Measurements from ENCODE around the gene KLF13.

GRCh38 chr15:31347981-31348803, 21.6 kb downstream of the KLF13 start:
- TF ChIP-seq, protein P1, sequence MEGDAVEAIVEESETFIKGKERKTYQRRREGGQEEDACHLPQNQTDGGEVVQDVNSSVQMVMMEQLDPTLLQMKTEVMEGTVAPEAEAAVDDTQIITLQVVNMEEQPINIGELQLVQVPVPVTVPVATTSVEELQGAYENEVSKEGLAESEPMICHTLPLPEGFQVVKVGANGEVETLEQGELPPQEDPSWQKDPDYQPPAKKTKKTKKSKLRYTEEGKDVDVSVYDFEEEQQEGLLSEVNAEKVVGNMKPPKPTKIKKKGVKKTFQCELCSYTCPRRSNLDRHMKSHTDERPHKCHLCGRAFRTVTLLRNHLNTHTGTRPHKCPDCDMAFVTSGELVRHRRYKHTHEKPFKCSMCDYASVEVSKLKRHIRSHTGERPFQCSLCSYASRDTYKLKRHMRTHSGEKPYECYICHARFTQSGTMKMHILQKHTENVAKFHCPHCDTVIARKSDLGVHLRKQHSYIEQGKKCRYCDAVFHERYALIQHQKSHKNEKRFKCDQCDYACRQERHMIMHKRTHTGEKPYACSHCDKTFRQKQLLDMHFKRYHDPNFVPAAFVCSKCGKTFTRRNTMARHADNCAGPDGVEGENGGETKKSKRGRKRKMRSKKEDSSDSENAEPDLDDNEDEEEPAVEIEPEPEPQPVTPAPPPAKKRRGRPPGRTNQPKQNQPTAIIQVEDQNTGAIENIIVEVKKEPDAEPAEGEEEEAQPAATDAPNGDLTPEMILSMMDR (conservative IDR thresholded peaks at IDR 0.05; ENCODE audit: low read depth, low read length), result no peak
- no peak for TF ChIP-seq EZH2 (IDR thresholded peaks at IDR 0.05; ENCODE audit: borderline replicate concordance, low read depth, low read length, poor library complexity, severe bottlenecking)
